ENCODE results near the gene SYNGR2. TPM values are rescaled to one million over a fixed set of nuclear protein-coding genes. Genes with fewer than 3 reads are reported as not detected.
"Not testable (repeated sequence)": the region's sequence is repeated elsewhere in the genome, so short reads cannot be mapped to it uniquely, and the experiment has no call there.

SYNGR2 gene
- total and polyA plus RNA-seq, 2 of the 8 experiments (the other 6 are each of a cell fraction or from before 2014, with no cell fraction given), result 50.0 to 139 TPM

- not testable (repeated sequence) for FAIRE-seq; H3K23ac ChIP-seq (ENCODE audit: insufficient read length); H2BK15ac ChIP-seq (ENCODE audit: low read length); H3K4ac ChIP-seq (replicated peaks; ENCODE audit: insufficient read length, low read depth, low read length); H3K79me1 ChIP-seq (ENCODE audit: low read depth, low read length); H3K23me2 ChIP-seq (ENCODE audit: low read depth, low read length); H4K5ac ChIP-seq (ENCODE audit: insufficient read length, low read depth, low read length); H3K9ac ChIP-seq (replicated peaks in 1 of 4; ENCODE audit: extremely low read depth in 1 of 4, low read depth in 3 of 4, low read length in 3 of 4); H3K18ac ChIP-seq (ENCODE audit: extremely low read depth, low read length); H2BK12ac ChIP-seq (ENCODE audit: low read depth, low read length); H3K27ac ChIP-seq (ENCODE audit: low read depth, low read length); H3K27me3 ChIP-seq (replicated peaks in 1 of 4; ENCODE audit: control insufficient read depth in 3 of 4, extremely low read depth in 1 of 4, insufficient read depth in 3 of 4, low read length in 3 of 4); H2AFZ ChIP-seq (ENCODE audit: low read length); H2AK5ac ChIP-seq (ENCODE audit: low read depth, low read length); H2BK120ac ChIP-seq (replicated peaks; ENCODE audit: low read depth, low read length); H3K4me3 ChIP-seq (ENCODE audit: extremely low read depth in 1 of 4, insufficient read depth in 2 of 4, low read depth in 3 of 4, low read length in 4 of 4); H2BK5ac ChIP-seq (ENCODE audit: low read depth, low read length); H3K9me3 ChIP-seq (ENCODE audit: insufficient read depth in 2 of 2, low read depth in 1 of 2, low read length in 1 of 2); H3K56ac ChIP-seq (replicated peaks; ENCODE audit: insufficient read length, low read depth, low read length); H3K4me2 ChIP-seq (ENCODE audit: insufficient read depth in 1 of 2, low read depth in 2 of 2, low read length in 2 of 2); H3K79me2 ChIP-seq (ENCODE audit: control insufficient read depth in 1 of 2, insufficient read depth in 2 of 2, low read length in 2 of 2); DNase-seq (ENCODE audit: low read depth in 1 of 2, low spot score in 2 of 2); H3K14ac ChIP-seq (ENCODE audit: insufficient read length); H4K91ac ChIP-seq (replicated peaks; ENCODE audit: insufficient read length, low read length); H2BK20ac ChIP-seq (ENCODE audit: low read length)
- peak overlapping the region; percentile 16; the same call in 1 of the 2 replicates for H4K8ac ChIP-seq (ENCODE audit: extremely low read depth, insufficient read depth, low read length)
- peaks cover 5 to 36% (median 18%) of the 10 kb centered on the region in 4 experiments for H3K4me1 ChIP-seq (replicated peaks in 1 of 4; ENCODE audit: control insufficient read depth in 3 of 4, insufficient read depth in 4 of 4, low read length in 3 of 4)
- peaks cover 15 to 19% of the 10 kb centered on the region in 2 experiments for H4K20me1 ChIP-seq (replicated peaks in 1 of 2; ENCODE audit: control insufficient read depth in 1 of 2, insufficient read depth in 2 of 2, low read length in 2 of 2)
- POLR2A ChIA-PET (ENCODE audit: partially characterized antibody), result interaction anchor here (0.8 to 10.2 kb wide), 18 partner anchors 10 to 79 kb away, joined by 3 to 131 read pairs (median 4); partner anchors contain the start of genes AFMID and TK1
- peaks cover 7 to 32% (median 13%) of the 10 kb centered on the region in 4 experiments; a peak in 7 of 8 replicates for H3K36me3 ChIP-seq (ENCODE audit: control insufficient read depth in 2 of 4, insufficient read depth in 4 of 4, low read length in 3 of 4)
- CTCF ChIA-PET (ENCODE audit: partially characterized antibody), result interaction anchor here (0.6 to 10.0 kb wide), 5 partner anchors 15 to 1661 kb away, joined by 4 to 87 read pairs (median 7); partner anchors contain the start of gene TK1
- TF ChIP-seq POLR2AphosphoS5 (IDR thresholded peaks at IDR 0.05; ENCODE audit: low read depth, low read length) (peak; percentile 4; the same call in 1 of the 2 replicates), POLR2A (IDR thresholded peaks at IDR 0.05; ENCODE audit: control extremely low read depth in 1 of 2, low read depth in 2 of 2, low read length in 2 of 2) (peak in 1 of 2 experiments; percentile 9; a peak in 2 of 3 replicates)
- WGBS, 2 experiments (ENCODE audit: extremely low coverage in 1 of 2, insufficient coverage in 1 of 2, insufficient read length in 1 of 2, insufficient replicate concordance in 2 of 2, low coverage in 1 of 2, low lambda C conversion rate in 2 of 2, missing lambda C conversion rate in 1 of 2), result 95% methylated on average over 15 of the region's 19 CpGs; no CpG with 5 or more reads in 1 of the 2 experiments
Observed at GRCh38 chr17:78171591-78172248, 3.3 kb downstream of the SYNGR2 start.

Data from H1 (cell line).